ENCODE data around the gene EXOC2.

Gene EXOC2

DNA sequence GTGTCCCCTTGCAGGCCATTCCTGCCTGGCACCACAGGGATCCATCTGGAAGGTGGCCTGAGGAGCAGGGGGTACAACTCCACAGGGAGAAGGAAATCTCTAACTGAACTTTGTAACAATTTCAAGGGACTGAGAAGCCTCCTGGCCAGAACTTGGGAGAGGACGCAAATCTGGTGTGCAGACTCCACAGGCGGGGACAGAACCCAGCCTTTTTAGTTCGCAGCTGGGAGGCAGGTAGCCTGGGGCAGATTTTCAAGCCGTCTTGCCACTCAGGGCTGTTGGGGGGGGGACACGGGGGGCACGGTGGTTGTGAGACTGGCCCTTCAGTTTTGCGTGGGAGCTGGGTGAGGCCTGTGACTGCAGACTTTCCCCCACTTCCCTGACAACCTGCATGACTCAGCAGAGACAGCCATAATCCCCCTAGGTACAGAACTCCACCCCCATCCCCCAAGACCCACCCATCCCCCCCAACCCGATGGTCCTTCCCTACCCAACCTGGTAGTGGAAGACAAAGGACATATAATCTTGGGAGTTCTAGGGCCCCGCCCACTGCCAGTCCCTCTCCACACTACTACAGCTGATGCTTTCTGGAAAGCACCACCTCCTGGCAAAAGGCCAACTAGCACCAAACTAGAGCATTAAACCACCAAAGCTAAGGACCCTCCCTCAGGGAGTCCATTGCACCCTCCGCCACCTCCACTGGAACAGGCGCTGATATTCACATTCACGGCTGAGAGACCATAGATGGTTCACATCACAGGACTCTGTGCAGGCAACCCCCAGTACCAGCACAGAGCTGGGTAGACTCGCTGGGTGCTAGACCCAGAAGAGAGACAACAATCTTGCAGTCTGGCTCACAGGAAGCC lies 33.0 kb downstream of the EXOC2 start:
- TF ChIP-seq, protein P1, sequence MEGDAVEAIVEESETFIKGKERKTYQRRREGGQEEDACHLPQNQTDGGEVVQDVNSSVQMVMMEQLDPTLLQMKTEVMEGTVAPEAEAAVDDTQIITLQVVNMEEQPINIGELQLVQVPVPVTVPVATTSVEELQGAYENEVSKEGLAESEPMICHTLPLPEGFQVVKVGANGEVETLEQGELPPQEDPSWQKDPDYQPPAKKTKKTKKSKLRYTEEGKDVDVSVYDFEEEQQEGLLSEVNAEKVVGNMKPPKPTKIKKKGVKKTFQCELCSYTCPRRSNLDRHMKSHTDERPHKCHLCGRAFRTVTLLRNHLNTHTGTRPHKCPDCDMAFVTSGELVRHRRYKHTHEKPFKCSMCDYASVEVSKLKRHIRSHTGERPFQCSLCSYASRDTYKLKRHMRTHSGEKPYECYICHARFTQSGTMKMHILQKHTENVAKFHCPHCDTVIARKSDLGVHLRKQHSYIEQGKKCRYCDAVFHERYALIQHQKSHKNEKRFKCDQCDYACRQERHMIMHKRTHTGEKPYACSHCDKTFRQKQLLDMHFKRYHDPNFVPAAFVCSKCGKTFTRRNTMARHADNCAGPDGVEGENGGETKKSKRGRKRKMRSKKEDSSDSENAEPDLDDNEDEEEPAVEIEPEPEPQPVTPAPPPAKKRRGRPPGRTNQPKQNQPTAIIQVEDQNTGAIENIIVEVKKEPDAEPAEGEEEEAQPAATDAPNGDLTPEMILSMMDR (IDR thresholded peaks at IDR 0.05), result no peak
- Histone ChIP-seq H3K27me3 (ENCODE audit: control insufficient read depth, insufficient read depth, low read length) (no peaks in the 10 kb centered on the region), H3K27ac (no peak overlapping the region), H2AFZ (no peak overlapping the region), H3K36me3 (ENCODE audit: control insufficient read depth, insufficient read depth, low read length) (no peaks in the 10 kb centered on the region), H3K4me2 (ENCODE audit: low read length) (no peak overlapping the region), H3K9ac (no peak overlapping the region), H3K9me3 (ENCODE audit: control insufficient read depth, low read length) (no peaks in the 10 kb centered on the region), H3K79me2 (peaks cover 20% of the 10 kb centered on the region), H3K4me1 (no peaks in the 10 kb centered on the region), H3K4me3 (ENCODE audit: low read depth, low read length) (no peak overlapping the region)

GRCh38 chr6:658244-658643 lies 34.7 kb downstream of the EXOC2 start:
- Histone ChIP-seq H3K79me2 (peaks cover 10% of the 10 kb centered on the region), H3K4me1 (no peaks in the 10 kb centered on the region), H3K27me3 (ENCODE audit: control insufficient read depth, insufficient read depth, low read length) (no peaks in the 10 kb centered on the region), H3K9me3 (ENCODE audit: control insufficient read depth, low read length) (no peaks in the 10 kb centered on the region), H3K4me2 (ENCODE audit: low read length) (no peak overlapping the region), H2AFZ (no peak overlapping the region), H3K27ac (no peak overlapping the region), H3K4me3 (ENCODE audit: low read depth, low read length) (no peak overlapping the region), H3K36me3 (ENCODE audit: control insufficient read depth, insufficient read depth, low read length) (no peaks in the 10 kb centered on the region), H3K9ac (no peak overlapping the region)
- TF ChIP-seq, protein P1 (IDR thresholded peaks at IDR 0.05), result no peak

DNA sequence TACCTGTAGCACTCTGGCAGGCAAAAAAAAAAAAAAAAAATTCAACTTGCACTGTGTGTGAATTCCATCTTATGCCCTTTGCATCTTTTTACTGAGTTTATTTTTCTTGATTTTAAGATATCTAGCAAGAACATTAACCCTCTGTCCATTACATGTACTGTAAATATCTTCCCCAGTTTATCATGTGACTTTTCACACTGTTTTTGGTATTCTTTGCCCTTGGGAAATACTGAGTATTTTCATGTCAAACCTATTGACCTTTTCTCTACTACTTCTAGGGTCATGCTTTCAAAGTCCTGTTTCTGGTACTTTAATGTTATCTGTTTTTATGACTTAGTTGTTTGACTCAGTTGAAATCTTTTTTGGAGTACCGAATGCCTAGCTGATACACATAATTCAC lies 35.2 kb downstream of the EXOC2 start:
- Histone ChIP-seq H3K4me2 (ENCODE audit: low read length) (no peak overlapping the region), H3K36me3 (ENCODE audit: control insufficient read depth, insufficient read depth, low read length) (no peaks in the 10 kb centered on the region), H3K4me1 (no peaks in the 10 kb centered on the region), H3K4me3 (ENCODE audit: low read depth, low read length) (no peak overlapping the region), H3K9me3 (ENCODE audit: control insufficient read depth, low read length) (no peaks in the 10 kb centered on the region), H2AFZ (no peak overlapping the region), H3K27me3 (ENCODE audit: control insufficient read depth, insufficient read depth, low read length) (no peaks in the 10 kb centered on the region), H3K27ac (no peak overlapping the region), H3K79me2 (peaks cover 10% of the 10 kb centered on the region), H3K9ac (no peak overlapping the region)
- TF ChIP-seq, protein P1 (IDR thresholded peaks at IDR 0.05), result no peak

DNA sequence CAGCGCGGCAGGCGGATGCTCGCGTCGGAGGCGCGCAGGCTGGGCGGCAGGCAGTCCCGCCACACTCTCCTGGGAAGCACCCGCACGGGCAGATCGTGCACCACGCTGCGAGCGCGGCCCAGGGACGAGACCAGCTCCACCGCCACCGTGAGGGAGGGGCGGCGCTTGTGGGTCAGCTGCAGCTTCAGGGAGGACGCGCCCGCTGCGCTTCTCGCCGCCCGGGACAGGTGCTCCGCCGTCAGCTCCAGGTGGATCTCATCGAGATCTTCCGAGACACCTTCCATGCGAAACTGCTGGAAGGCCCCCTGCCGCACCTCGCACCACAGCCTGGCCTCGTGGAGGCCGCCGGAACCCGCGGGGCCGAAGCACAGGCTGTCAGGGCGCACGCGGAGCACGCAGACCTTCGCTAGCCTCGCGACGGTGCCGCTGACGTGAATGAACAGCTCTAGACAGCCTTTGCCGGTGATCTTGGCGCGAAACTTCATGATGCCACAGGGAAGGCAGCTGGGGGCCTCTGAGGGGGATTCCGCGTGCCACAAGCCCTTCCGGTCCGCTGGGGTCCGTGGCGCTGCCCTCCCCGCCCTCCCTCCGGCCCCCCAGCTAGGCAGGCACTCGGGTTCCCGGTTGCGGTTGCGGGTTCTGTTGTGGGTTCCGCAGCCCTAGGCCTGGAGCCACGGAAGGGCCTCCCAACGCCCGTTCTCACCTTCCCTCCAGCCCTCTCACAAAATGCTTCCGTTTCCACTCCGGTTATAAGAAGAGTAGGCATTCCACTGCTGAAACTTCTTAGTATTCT lies 36.3 kb downstream of the EXOC2 start, which contains the start of gene HUS1B:
HUS1B (minus strand) TSS at position 641 of the 793 bp plus-strand sequence; CDS start at position 485, 156 bp downstream.
- Histone ChIP-seq H3K4me3 (ENCODE audit: low read depth, low read length) (no peak within 1 kb of the TSS), H3K4me1 (no peaks in the 10 kb centered on the region), H3K9me3 (ENCODE audit: control insufficient read depth, low read length) (no peaks in the 10 kb centered on the region), H3K27me3 (ENCODE audit: control insufficient read depth, insufficient read depth, low read length) (no peaks in the 10 kb centered on the region), H2AFZ (no peak within 1 kb of the TSS), H3K36me3 (ENCODE audit: control insufficient read depth, insufficient read depth, low read length) (no peaks in the 10 kb centered on the region), H3K4me2 (ENCODE audit: low read length) (no peak within 1 kb of the TSS), H3K27ac (no peak within 1 kb of the TSS), H3K79me2 (peaks cover 10% of the 10 kb centered on the region), H3K9ac (no peak within 1 kb of the TSS)
- TF ChIP-seq, protein P1 (IDR thresholded peaks at IDR 0.05), result no peak

Measured in parathyroid adenoma (tissue), 2 donors.